Kidney epithelial cell (primary cell): ENCODE data around the gene SLC9A7. TPM values are rescaled to one million over a fixed set of nuclear protein-coding genes. Genes with fewer than 3 reads are reported as not detected.

Experiments
- DNase-seq: peaks from one replicate; pipeline ENCODE4 v3.0.0-alpha.2; 2010; ENCODE audit warnings: low read depth
- H3K27me3 ChIP-seq: 2 replicates; pipeline ENCODE4 v1.6.0; 2011; ENCODE audit warnings: low read length; ENCODE audit not compliant: control insufficient read depth, insufficient read depth
- H3K36me3 ChIP-seq: 2 replicates; pipeline ENCODE4 v1.5.1; 2011; ENCODE audit warnings: low read length; ENCODE audit not compliant: control insufficient read depth, insufficient read depth
- H3K4me3 ChIP-seq: 2 replicates; pipeline ENCODE4 v1.5.1; 2011; ENCODE audit warnings: low read depth, mild to moderate bottlenecking, control low read depth, low read length
- CTCF ChIP-seq: IDR thresholded peaks from 2 replicates; pipeline ENCODE4 v1.5.1; 2011; ENCODE audit warnings: mild to moderate bottlenecking, moderate library complexity, low read length, control low read depth, inconsistent platforms; ENCODE audit not compliant: insufficient read depth, poor library complexity, severe bottlenecking
- total RNA-seq: library from RNA; depleted of rRNA; stranded (reverse); fragments of >200 nt; gene quantifications from 2 replicates; pipeline ENCODE4 v1.2.3, GENCODE V29; 2015

SLC9A7 gene
- total RNA-seq, 1 donor from 2014 or later = 9.8 TPM

- no peak for TF ChIP-seq CTCF
- no peak for DNase-seq
- no peaks in the 10 kb centered on the region for H3K36me3 ChIP-seq
- no peak overlapping the region for H3K4me3 ChIP-seq
- no peaks in the 10 kb centered on the region for H3K27me3 ChIP-seq
Measured at GRCh38 chrX:46744009-46744408, 14.9 kb downstream of the SLC9A7 start.

GRCh38 chrX:46743046-46743445 is 15.9 kb downstream of the SLC9A7 start:
- TF ChIP-seq CTCF = no peak
- DNase-seq = no peak
- H3K36me3 ChIP-seq = no peaks in the 10 kb centered on the region

GRCh38 chrX:46739736-46740135 is 19.2 kb downstream of the SLC9A7 start:
- no peak for DNase-seq
- Histone ChIP-seq H3K27me3 (no peaks in the 10 kb centered on the region), H3K36me3 (no peaks in the 10 kb centered on the region), H3K4me3 (no peak overlapping the region)
- TF ChIP-seq CTCF = no peak

More at GRCh38 chrX:46743046-46743445, 15.9 kb downstream of the SLC9A7 start:
- no peaks in the 10 kb centered on the region for H3K27me3 ChIP-seq
- H3K4me3 ChIP-seq = no peak overlapping the region

- TF ChIP-seq CTCF = no peak
- no peaks in the 10 kb centered on the region for H3K36me3 ChIP-seq
Measured at GRCh38 chrX:46737462-46737861, 21.5 kb downstream of the SLC9A7 start.

GRCh38 chrX:46737041-46737440 is 21.9 kb downstream of the SLC9A7 start:
- Histone ChIP-seq H3K27me3 (no peaks in the 10 kb centered on the region), H3K4me3 (no peak overlapping the region), H3K36me3 (no peaks in the 10 kb centered on the region)
- TF ChIP-seq CTCF = no peak
- no peak for DNase-seq

More at GRCh38 chrX:46737462-46737861, 21.5 kb downstream of the SLC9A7 start:
- no peaks in the 10 kb centered on the region for H3K27me3 ChIP-seq
- no peak for DNase-seq
- H3K4me3 ChIP-seq = no peak overlapping the region

- no peak for DNase-seq
- H3K4me3 ChIP-seq = no peak overlapping the region
- H3K36me3 ChIP-seq = no peaks in the 10 kb centered on the region
- no peaks in the 10 kb centered on the region for H3K27me3 ChIP-seq
- no peak for TF ChIP-seq CTCF
Measured at GRCh38 chrX:46735622-46736021, 23.3 kb downstream of the SLC9A7 start.
